Neural cell (in vitro differentiated cells): ENCODE measurements around the gene TAF5L. TPM values are rescaled to one million over a fixed set of nuclear protein-coding genes. Genes with fewer than 3 reads are reported as not detected.

Experiments used
- H2AFZ ChIP-seq: fragments of 200-600, 300-800 bp; sonication (generic), shearing (Covaris generic); 2 replicates; pipeline ENCODE4 v1.6.0; 2014; ENCODE audit warnings: low read depth, mild to moderate bottlenecking, antibody characterized with exemption, low read length, moderate library complexity
- H3F3A ChIP-seq: fragments of 200-600 bp; shearing (Covaris generic); 2 replicates; pipeline ENCODE4 v1.6.1; 2016; ENCODE audit warnings: mild to moderate bottlenecking, moderate library complexity, mixed read lengths, antibody characterized with exemption, low read length; ENCODE audit not compliant: insufficient read depth, poor library complexity, severe bottlenecking
- H3K27ac ChIP-seq: fragments of 200-600, 300-800 bp; sonication (generic), shearing (Covaris generic); 2 replicates; pipeline ENCODE4 v1.5.1; 2014; ENCODE audit warnings: mild to moderate bottlenecking, low read length, moderate library complexity
- H3K27me3 ChIP-seq: fragments of 300-800, 200-600 bp; sonication (generic), shearing (Covaris generic); 2 replicates; pipeline ENCODE4 v1.6.0; 2014; ENCODE audit warnings: mild to moderate bottlenecking, low read depth, low read length, moderate library complexity; ENCODE audit not compliant: insufficient read depth
- H3K36me3 ChIP-seq: fragments of 300-800, 200-600 bp; sonication (generic), shearing (Covaris generic); 2 replicates; pipeline ENCODE4 v1.5.1; 2014; ENCODE audit warnings: mild to moderate bottlenecking, antibody characterized with exemption, low read length, moderate library complexity; ENCODE audit not compliant: insufficient read depth
- H3K4me2 ChIP-seq: fragments of 300-800, 200-600 bp; sonication (generic), shearing (Covaris generic); 2 replicates; pipeline ENCODE4 v1.6.0; 2014; ENCODE audit warnings: mild to moderate bottlenecking, low read length
- H3K4me3 ChIP-seq: fragments of 300-800, 200-600 bp; sonication (generic), shearing (Covaris generic); 2 replicates; pipeline ENCODE4 v1.5.1; 2014; ENCODE audit warnings: mild to moderate bottlenecking, low read length, moderate library complexity
- H3K79me2 ChIP-seq: fragments of 200-600 bp; shearing (Covaris generic); replicated peaks from 2 replicates; pipeline ENCODE4 v1.6.0; 2014; ENCODE audit warnings: mild to moderate bottlenecking, low read length, moderate library complexity; ENCODE audit not compliant: insufficient read depth
- H3K9ac ChIP-seq: fragments of 300-800, 200-600 bp; sonication (generic), shearing (Covaris generic); 2 replicates; pipeline ENCODE4 v1.6.1; 2016; ENCODE audit warnings: mild to moderate bottlenecking, low read length, mixed read lengths
- H3K9me2 ChIP-seq: fragments of 200-600 bp; shearing (Covaris generic); 2 replicates; pipeline ENCODE4 v1.6.1; 2016; ENCODE audit warnings: mild to moderate bottlenecking, low read length, mixed read lengths; ENCODE audit not compliant: insufficient read depth
- H3K9me3 ChIP-seq: fragments of 200-600, 300-800 bp; sonication (generic), shearing (Covaris generic); 2 replicates; pipeline ENCODE4 v1.6.1; 2016; ENCODE audit warnings: mild to moderate bottlenecking, mixed run types, low read length, moderate library complexity, mixed read lengths
- H4K20me1 ChIP-seq: fragments of 200-600 bp; shearing (Covaris generic); 2 replicates; pipeline ENCODE4 v1.6.1; 2016; ENCODE audit warnings: mild to moderate bottlenecking, mixed run types; ENCODE audit not compliant: insufficient read depth
- CTCF ChIP-seq: fragments of 450-650 bp; IDR thresholded peaks from 2 replicates; pipeline ENCODE4 v1.5.1; 2014; ENCODE audit warnings: antibody characterized with exemption, mild to moderate bottlenecking, moderate library complexity; ENCODE audit not compliant: poor library complexity, severe bottlenecking
- EP300 ChIP-seq: fragments of 450-650 bp; conservative IDR thresholded peaks from 2 replicates; pipeline ENCODE4 v1.6.1; 2014; ENCODE audit warnings: antibody characterized with exemption, mild to moderate bottlenecking, moderate library complexity; ENCODE audit not compliant: poor library complexity, severe bottlenecking
- EZH2 ChIP-seq: fragments of 200-600, 300-800 bp; shearing (Covaris generic), sonication (generic); IDR thresholded peaks from 2 replicates; pipeline ENCODE4 v1.6.1; 2014; ENCODE audit warnings: antibody characterized with exemption, low read length, borderline replicate concordance, mild to moderate bottlenecking; ENCODE audit not compliant: insufficient read depth, poor library complexity, severe bottlenecking
- MXI1 ChIP-seq: fragments of 450-650 bp; conservative IDR thresholded peaks from 2 replicates; pipeline ENCODE4 v1.6.1; 2014; ENCODE audit warnings: antibody characterized with exemption, mild to moderate bottlenecking; ENCODE audit not compliant: poor library complexity, severe bottlenecking
- POLR2AphosphoS5 ChIP-seq: IDR thresholded peaks from 2 replicates; pipeline ENCODE4 v1.6.1; 2012
- RAD21 ChIP-seq: fragments of 450-650 bp; conservative IDR thresholded peaks from 2 replicates; pipeline ENCODE4 v1.6.1; 2014; ENCODE audit warnings: antibody characterized with exemption, mild to moderate bottlenecking, moderate library complexity
- REST ChIP-seq: IDR thresholded peaks from 2 replicates; pipeline ENCODE4 v1.6.1; 2012; ENCODE audit warnings: borderline replicate concordance
- SMC3 ChIP-seq: fragments of 450-650 bp; conservative IDR thresholded peaks from 2 replicates; pipeline ENCODE4 v1.6.1; 2014; ENCODE audit warnings: antibody characterized with exemption, mild to moderate bottlenecking, moderate library complexity; ENCODE audit not compliant: poor library complexity
- TAF1 ChIP-seq: IDR thresholded peaks from 2 replicates; pipeline ENCODE4 v1.6.1; 2012; ENCODE audit warnings: low read depth
- polyA plus RNA-seq: library from polyadenylated mRNA; depleted of rRNA; stranded (reverse); fragments of >200 nt; gene quantifications from 2 replicates; pipeline ENCODE4 v1.2.3, GENCODE V29; 2014

The TAF5L gene
- polyA plus RNA-seq, 1 donor from 2014 or later: 18.5 TPM

GRCh38 chr1:229637746-229638145 lies 11.8 kb upstream of the TAF5L start:
- Histone ChIP-seq H3K36me3 (no peaks in the 10 kb centered on the region), H3K79me2 (no peaks in the 10 kb centered on the region), H2AFZ (no peak overlapping the region), H3F3A (no peaks in the 10 kb centered on the region), H3K9me3 (no peaks in the 10 kb centered on the region), H3K27me3 (no peaks in the 10 kb centered on the region), H3K4me3 (no peak overlapping the region), H3K4me2 (no peak overlapping the region), H3K9ac (no peak overlapping the region), H3K27ac (no peak overlapping the region), H4K20me1 (no peaks in the 10 kb centered on the region), H3K9me2 (no peaks in the 10 kb centered on the region)
- no peak for TF ChIP-seq TAF1

GRCh38 chr1:229636042-229636441 lies 10.1 kb upstream of the TAF5L start:
- Histone ChIP-seq H2AFZ (no peak overlapping the region), H3K4me3 (no peak overlapping the region), H3K9me2 (no peaks in the 10 kb centered on the region), H3K9ac (no peak overlapping the region), H3K79me2 (no peaks in the 10 kb centered on the region), H3K27me3 (no peaks in the 10 kb centered on the region), H3F3A (no peaks in the 10 kb centered on the region), H3K36me3 (no peaks in the 10 kb centered on the region), H3K27ac (no peak overlapping the region), H3K4me2 (no peak overlapping the region), H4K20me1 (no peaks in the 10 kb centered on the region), H3K9me3 (no peaks in the 10 kb centered on the region)
- TF ChIP-seq POLR2AphosphoS5 (no peak), MXI1 (no peak), REST (no peak), CTCF (no peak), EZH2 (no peak), SMC3 (no peak), EP300 (no peak), TAF1 (no peak), RAD21 (no peak)

GRCh38 chr1:229631966-229632365 lies 6.0 kb upstream of the TAF5L start:
- Histone ChIP-seq H3K9ac (no peak overlapping the region), H3K36me3 (no peaks in the 10 kb centered on the region), H3K27ac (no peak overlapping the region), H3K4me3 (no peak overlapping the region), H3K9me2 (no peaks in the 10 kb centered on the region), H3K27me3 (no peaks in the 10 kb centered on the region), H3K79me2 (peaks cover 17% of the 10 kb centered on the region), H3K9me3 (no peaks in the 10 kb centered on the region), H3F3A (no peaks in the 10 kb centered on the region), H2AFZ (no peak overlapping the region), H4K20me1 (no peaks in the 10 kb centered on the region), H3K4me2 (no peak overlapping the region)
- TF ChIP-seq MXI1: no peak
- TF ChIP-seq RAD21: no peak
- TF ChIP-seq TAF1: no peak
- TF ChIP-seq EZH2: no peak
- TF ChIP-seq EP300: no peak
- no peak for TF ChIP-seq REST
- no peak for TF ChIP-seq CTCF
- no peak for TF ChIP-seq POLR2AphosphoS5
- no peak for TF ChIP-seq SMC3
